GM12873 (cell line): ENCODE measurements around the gene EPB41L4B.

Experiments
- TF ChIP-seq, protein P1 (sequence below): IDR thresholded peaks from 2 replicates; pipeline ENCODE4 v1.5.1; 2012; ENCODE audit warnings: low read depth, mild to moderate bottlenecking, moderate library complexity, low read length, control low read depth; ENCODE audit not compliant: insufficient read depth; ENCODE audit errors: missing control alignments

Gene EPB41L4B

DNA sequence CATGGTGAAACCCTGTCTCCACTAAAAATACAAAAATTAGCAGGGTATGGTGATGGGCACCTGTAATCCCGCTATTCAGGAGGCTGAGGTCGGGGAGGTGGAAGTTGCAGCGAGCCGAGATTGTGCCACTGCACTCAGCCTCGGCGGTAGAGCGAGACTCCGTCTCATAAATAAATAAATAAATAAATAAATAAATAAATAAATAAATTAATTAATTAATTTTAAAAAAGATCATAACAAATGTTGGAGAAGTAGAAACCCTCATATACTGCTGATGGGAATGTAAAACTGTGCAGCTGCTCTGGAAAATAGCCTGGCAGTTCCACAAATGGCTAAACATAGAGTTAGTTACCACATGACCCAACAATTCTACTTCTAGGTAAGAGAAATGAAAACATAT lies 39.3 kb downstream of the EPB41L4B start:
- TF ChIP-seq, protein P1, sequence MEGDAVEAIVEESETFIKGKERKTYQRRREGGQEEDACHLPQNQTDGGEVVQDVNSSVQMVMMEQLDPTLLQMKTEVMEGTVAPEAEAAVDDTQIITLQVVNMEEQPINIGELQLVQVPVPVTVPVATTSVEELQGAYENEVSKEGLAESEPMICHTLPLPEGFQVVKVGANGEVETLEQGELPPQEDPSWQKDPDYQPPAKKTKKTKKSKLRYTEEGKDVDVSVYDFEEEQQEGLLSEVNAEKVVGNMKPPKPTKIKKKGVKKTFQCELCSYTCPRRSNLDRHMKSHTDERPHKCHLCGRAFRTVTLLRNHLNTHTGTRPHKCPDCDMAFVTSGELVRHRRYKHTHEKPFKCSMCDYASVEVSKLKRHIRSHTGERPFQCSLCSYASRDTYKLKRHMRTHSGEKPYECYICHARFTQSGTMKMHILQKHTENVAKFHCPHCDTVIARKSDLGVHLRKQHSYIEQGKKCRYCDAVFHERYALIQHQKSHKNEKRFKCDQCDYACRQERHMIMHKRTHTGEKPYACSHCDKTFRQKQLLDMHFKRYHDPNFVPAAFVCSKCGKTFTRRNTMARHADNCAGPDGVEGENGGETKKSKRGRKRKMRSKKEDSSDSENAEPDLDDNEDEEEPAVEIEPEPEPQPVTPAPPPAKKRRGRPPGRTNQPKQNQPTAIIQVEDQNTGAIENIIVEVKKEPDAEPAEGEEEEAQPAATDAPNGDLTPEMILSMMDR = no peak

DNA sequence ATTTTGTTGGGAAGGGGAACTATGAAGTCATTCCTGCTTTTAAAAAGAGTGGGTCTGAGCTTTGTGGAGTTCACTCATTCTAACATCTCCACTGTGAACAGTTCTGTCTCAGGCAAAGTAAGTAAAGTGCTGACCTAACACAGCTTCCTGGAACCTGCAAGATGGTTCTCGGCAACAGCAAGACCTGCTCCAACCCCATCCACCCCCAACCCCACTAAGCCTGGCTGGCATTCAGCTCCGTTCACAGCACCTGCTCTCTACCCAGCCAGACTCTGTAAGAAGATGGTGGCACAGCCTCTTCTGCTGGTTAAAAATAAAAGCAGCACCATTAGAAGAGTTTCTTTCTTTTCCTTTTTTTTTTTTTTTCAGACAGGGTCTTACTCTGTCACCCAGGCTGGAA lies 42.0 kb downstream of the EPB41L4B start:
- TF ChIP-seq, protein P1 = no peak

DNA sequence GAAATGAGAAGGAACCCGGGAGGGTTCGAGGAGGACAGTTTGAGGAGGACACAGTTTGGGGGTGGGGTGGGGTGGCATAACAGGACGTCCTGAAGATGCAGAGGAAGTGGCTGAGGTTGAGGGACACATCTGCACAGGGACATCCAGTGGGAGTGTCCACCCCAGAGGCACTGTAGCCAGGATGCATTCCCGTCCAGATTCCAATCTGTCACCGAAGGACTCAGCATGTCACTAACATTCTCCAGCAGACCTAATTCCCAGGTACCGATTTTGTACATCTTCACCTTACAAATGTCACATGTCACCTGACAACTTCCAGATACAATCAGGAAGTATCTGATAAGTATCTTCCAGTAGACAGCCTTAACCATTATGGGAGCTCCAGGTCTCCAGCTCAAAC lies 42.6 kb downstream of the EPB41L4B start:
- TF ChIP-seq, protein P1 = no peak

DNA sequence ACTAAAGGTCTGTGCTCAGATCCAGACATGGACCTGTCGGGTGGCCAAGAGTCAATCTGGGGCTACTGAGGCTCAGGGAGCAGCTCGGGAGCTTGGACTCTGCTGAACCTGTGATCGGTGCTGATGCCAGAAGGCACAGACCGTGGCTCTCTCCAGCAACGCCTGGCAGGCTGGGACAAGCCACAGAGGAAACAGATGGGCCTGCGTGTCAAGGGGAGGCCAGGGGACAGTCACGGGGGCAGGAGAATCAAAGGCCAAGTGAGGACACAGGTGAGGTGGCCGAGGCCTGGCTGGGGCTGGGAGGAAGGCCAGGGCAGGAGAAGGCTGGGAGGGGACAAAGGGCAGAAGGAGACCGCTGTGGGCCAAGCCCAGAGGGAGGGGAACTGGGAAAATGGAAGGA lies 43.4 kb downstream of the EPB41L4B start:
- TF ChIP-seq, protein P1 = no peak

DNA sequence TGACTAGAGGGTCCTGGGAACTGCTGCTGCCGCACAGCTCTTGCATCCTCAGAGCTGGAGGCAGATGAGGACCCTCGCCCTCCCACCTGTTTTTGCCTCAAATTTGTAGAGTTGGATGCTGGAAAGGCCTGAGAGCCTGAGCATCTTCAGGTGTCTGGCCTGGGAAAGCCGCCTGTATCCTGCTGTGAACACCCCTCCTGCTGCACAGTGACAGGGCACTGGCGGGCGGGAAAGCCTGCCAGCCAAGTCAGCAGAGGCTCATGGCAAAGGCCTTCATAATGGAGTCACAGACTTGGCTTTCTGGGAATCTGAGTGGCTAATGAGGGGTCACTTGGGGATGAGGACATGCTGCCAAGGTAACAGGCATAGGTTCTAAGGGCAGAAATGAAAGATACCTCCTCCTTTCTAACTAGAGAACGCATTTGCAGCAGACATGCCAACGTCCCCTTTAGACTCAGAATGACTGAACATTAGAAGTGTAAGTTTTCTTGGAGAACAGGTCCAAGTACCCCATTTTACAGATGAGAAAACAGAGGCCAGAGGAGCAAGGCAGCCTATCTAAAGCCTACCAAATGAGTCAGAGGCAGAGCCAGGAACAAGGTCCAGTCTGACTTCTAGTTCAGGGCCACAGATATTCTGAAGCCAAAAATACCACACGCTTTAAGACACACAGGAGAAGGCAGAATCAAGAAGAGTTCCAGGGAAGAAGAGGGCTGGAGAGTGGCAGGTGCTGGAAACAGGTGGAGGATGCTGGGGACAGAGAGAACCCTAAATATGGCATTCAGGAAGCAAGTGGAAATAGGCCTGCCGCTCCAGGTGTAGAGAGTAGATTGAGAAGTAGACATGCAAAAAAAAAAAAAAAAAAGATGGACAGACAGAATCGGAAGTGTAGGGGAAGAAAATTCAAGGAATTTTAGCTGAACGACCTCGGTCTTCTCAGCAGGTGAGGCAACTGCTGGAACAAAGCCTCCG lies 44.1 kb downstream of the EPB41L4B start:
- TF ChIP-seq, protein P1 = no peak

DNA sequence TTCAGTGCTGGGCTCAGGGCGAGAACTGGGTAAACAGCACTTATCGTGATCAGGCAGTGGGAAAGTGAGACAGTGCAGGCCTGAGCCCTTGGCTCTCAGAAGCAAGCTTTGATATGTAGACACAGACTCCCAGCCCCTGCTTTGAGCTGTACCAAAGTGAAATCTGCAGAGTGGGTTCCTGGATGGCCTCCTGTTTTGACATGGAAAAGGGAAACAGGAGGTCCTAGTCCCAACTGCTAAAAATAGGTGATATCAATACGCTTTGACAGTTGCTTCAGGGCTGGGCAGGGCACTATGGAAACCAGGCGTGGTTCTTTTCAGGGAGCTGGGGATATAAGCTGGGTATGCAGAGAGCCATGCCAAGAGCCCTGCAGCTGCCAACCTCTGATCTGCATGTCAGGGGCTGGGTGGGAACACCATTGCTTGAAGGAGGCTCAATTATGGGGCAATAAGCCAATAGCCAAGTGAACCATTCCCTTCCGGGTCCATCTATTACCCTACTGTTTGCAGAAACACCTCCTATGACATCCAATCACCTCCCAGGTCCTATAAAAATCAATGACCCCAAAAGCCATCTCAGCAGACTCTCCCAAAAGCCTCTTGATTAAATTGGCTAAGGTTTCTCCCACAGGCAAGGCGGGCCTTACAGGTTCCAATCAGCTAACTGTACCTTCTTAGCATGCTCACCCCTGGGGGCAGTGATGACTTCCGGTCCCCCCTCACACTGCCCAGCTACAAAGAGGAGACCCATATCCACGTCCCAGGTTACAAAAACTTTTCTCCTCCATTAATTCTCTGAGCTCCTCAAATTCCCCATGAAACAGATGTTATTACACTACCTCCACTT lies 45.8 kb downstream of the EPB41L4B start:
- TF ChIP-seq, protein P1 = no peak

DNA sequence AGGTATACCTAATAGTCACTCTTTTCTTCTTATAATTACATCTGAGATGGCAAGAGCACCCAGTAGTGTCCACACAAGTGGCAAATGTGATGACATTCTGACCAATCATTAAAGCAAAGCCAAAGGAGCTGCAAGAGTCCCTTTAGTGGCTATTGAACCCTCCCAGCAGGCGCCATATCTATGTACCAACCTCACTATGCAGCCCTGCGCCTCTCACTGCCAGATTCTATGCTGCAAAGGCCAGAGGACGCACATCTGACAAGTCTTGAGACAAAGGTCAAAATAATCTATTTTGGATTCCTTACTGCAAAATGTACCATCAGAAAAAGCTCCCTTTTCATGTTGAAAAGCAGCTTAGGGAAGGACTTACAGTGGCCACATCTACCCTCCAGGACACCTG lies 47.0 kb downstream of the EPB41L4B start:
- TF ChIP-seq, protein P1 = no peak
